Measurements from ENCODE around the gene NATD1. TPM values are rescaled to one million over a fixed set of nuclear protein-coding genes. Genes with fewer than 3 reads are reported as not detected.

Gene NATD1
- polyA plus RNA-seq, 1 experiment: 13.3 TPM

DNA sequence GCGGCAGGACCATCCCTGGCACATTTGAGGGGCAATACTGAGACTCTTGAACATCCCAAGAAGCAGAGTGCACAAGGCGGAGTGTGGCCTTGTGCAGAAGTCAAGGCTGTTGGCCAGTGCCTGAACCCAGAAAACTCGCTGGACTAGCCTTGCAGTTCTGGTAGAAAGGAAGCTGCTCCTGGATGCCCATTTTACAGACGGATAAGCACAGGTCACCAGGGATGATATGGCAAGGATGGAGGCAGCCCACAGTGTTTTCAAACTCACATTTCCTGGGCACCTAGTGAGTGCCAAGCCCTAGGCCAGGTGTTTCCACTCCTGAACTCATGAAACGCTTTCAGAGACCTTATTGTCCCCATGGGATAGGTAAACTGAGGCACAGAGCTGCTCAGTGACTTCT, 29.6 kb upstream of the NATD1 start:
- ChIA-PET CTCF (interaction anchor here (1.1 to 2.0 kb wide), 4 partner anchors 12 to 230 kb away, joined by 4 to 12 read pairs (median 8); no protein-coding TSS in a partner anchor), POLR2A (interaction anchor here (0.6 kb wide), 1 partner anchor 9 kb away, joined by 3 read pairs; no protein-coding TSS in a partner anchor)
- Histone ChIP-seq H3K36me3 (ENCODE audit: control insufficient read depth, insufficient read depth, low read length) (no peaks in the 10 kb centered on the region), H3K27me3 (ENCODE audit: control insufficient read depth, insufficient read depth, low read length) (no peaks in the 10 kb centered on the region), H3K4me3 (ENCODE audit: low read depth, low read length) (no peak overlapping the region)
- TF ChIP-seq, protein P1, sequence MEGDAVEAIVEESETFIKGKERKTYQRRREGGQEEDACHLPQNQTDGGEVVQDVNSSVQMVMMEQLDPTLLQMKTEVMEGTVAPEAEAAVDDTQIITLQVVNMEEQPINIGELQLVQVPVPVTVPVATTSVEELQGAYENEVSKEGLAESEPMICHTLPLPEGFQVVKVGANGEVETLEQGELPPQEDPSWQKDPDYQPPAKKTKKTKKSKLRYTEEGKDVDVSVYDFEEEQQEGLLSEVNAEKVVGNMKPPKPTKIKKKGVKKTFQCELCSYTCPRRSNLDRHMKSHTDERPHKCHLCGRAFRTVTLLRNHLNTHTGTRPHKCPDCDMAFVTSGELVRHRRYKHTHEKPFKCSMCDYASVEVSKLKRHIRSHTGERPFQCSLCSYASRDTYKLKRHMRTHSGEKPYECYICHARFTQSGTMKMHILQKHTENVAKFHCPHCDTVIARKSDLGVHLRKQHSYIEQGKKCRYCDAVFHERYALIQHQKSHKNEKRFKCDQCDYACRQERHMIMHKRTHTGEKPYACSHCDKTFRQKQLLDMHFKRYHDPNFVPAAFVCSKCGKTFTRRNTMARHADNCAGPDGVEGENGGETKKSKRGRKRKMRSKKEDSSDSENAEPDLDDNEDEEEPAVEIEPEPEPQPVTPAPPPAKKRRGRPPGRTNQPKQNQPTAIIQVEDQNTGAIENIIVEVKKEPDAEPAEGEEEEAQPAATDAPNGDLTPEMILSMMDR (IDR thresholded peaks at IDR 0.05; ENCODE audit: insufficient read depth, low read depth, low read length): no peak
- no peak for DNase-seq (ENCODE audit: low read depth)

DNA sequence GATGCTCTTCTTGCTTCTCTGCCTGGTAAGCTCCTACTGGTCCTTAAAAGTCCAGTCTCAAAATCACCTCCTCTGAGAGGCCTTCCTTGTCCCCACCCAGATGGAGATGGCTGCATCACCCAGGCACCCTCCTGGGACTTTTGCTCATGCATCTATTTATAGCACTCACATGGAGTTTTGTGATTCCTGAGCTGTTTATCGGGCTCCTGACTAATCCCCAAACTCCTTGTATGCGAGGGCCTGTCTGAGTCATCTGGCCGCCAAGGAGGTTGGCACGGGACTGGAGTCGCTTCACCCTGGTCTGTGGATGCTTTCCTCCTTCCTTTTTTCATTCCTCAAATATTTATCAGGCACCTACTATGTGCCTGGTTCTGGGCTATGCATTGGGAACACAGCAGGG, 29.0 kb upstream of the NATD1 start:
- DNase-seq (ENCODE audit: low read depth): peak; percentile 90
- TF ChIP-seq, protein P1 (IDR thresholded peaks at IDR 0.05; ENCODE audit: insufficient read depth, low read depth, low read length): no peak
- H3K36me3 ChIP-seq (ENCODE audit: control insufficient read depth, insufficient read depth, low read length): no peaks in the 10 kb centered on the region
- H3K4me3 ChIP-seq (ENCODE audit: low read depth, low read length): no peak overlapping the region
- CTCF ChIA-PET: interaction anchor here (0.8 to 2.0 kb wide), 7 partner anchors 12 to 231 kb away, joined by 3 to 12 read pairs (median 6); no protein-coding TSS in a partner anchor
- H3K27me3 ChIP-seq (ENCODE audit: control insufficient read depth, insufficient read depth, low read length): no peaks in the 10 kb centered on the region
- POLR2A ChIA-PET: no interaction called here

DNA sequence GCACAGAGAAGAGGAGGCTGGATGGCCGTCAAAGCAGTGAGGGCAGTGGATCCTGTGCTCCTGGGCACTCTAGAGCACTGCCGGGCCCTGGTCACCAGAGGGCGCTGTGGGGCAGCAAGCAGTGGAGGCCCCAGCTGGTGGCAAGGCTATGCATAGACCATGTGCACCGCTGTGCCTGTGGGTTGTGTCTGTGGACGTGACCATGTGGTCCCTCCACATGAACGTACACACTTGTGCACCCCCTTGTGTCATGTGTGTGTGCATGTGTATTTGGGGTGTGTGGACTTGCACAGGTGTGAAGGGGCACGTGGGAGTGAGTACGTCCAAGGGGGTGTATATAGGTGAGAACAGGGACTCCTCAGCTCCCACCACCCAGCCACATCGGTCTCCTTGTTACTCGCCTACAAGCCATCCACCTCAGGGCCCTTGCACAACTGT, 26.9 kb upstream of the NATD1 start:
- H3K36me3 ChIP-seq (ENCODE audit: control insufficient read depth, insufficient read depth, low read length): no peaks in the 10 kb centered on the region
- ChIA-PET CTCF (interaction anchor here (0.6 to 2.4 kb wide), 18 partner anchors 8 to 245 kb away, joined by 3 to 25 read pairs (median 5); partner anchors contain the start of genes DHRS7B and NATD1), POLR2A (no interaction called here)
- DNase-seq (ENCODE audit: low read depth): no peak
- H3K27me3 ChIP-seq (ENCODE audit: control insufficient read depth, insufficient read depth, low read length): no peaks in the 10 kb centered on the region
- TF ChIP-seq, protein P1 (IDR thresholded peaks at IDR 0.05; ENCODE audit: insufficient read depth, low read depth, low read length): peak; percentile 100
- H3K4me3 ChIP-seq (ENCODE audit: low read depth, low read length): no peak overlapping the region

DNA sequence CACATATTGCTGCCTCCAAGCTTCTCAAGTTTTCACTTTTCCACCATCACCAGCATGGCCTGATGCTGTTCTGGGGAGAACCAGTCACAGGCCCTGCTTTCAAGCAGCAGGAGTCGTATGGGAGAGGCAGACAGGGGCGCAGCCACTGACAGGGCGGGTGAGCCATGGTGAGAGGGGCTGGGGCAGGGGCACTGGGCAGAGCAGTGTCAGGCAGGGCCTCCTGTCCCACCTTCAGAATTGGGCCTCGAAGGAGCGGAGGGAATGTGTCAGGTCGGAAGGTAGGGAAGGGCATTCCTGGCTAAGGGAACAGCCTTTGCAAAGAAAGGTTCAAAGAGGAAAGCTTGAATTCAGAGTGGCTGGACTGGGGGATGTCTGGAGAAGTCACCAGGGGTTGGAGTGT, 26.4 kb upstream of the NATD1 start:
- H3K4me3 ChIP-seq (ENCODE audit: low read depth, low read length): no peak overlapping the region
- POLR2A ChIA-PET: no interaction called here
- TF ChIP-seq, protein P1 (IDR thresholded peaks at IDR 0.05; ENCODE audit: insufficient read depth, low read depth, low read length): no peak
- no peaks in the 10 kb centered on the region for H3K27me3 ChIP-seq (ENCODE audit: control insufficient read depth, insufficient read depth, low read length)
- H3K36me3 ChIP-seq (ENCODE audit: control insufficient read depth, insufficient read depth, low read length): no peaks in the 10 kb centered on the region
- CTCF ChIA-PET: interaction anchor here (0.7 to 2.4 kb wide), 24 partner anchors 9 to 245 kb away, joined by 3 to 25 read pairs (median 4); partner anchors contain the start of genes DHRS7B and NATD1
- DNase-seq (ENCODE audit: low read depth): no peak

DNA sequence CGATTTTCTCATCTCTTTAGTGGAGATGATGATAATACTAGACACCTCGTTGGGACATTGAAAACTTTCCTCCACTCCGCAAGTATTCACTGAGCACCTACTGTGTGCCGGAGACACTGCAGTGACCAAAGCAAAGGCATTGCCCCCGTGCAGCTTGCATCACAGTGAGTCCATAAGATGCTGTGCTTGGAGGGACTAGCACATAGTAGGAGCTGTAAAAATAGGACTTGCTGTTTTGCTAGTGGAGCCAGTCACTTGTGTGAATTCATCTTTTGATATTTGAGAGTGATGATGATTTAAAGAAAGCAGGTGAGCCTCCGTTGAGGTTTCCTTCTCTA, 26.0 kb upstream of the NATD1 start:
- ChIA-PET CTCF (interaction anchor here (0.9 to 2.4 kb wide), 22 partner anchors 9 to 246 kb away, joined by 3 to 25 read pairs (median 4); partner anchors contain the start of gene DHRS7B), POLR2A (no interaction called here)

More for the DNA sequence above, 26.0 kb upstream of the NATD1 start:
- H3K27me3 ChIP-seq (ENCODE audit: control insufficient read depth, insufficient read depth, low read length): no peaks in the 10 kb centered on the region
- DNase-seq (ENCODE audit: low read depth): no peak
- H3K4me3 ChIP-seq (ENCODE audit: low read depth, low read length): no peak overlapping the region
- no peaks in the 10 kb centered on the region for H3K36me3 ChIP-seq (ENCODE audit: control insufficient read depth, insufficient read depth, low read length)
- TF ChIP-seq, protein P1 (IDR thresholded peaks at IDR 0.05; ENCODE audit: insufficient read depth, low read depth, low read length): no peak

Data from BJ (cell line).